H1 (cell line): Measurements from ENCODE around the gene KCNC4. TPM values are rescaled to one million over a fixed set of nuclear protein-coding genes. Genes with fewer than 3 reads are reported as not detected.

Experiments used
- CTCF ChIA-PET: fragments of 300-600 bp; sonication (Branson Sonifier 250); formaldehyde crosslinking; loops from one replicate; lab custom pipeline; 2021; ENCODE audit not compliant: partially characterized antibody; lab: Charles Lee
- POLR2A ChIA-PET: fragments of 300-600 bp; sonication (Branson Sonifier 250); formaldehyde crosslinking; loops from one replicate; lab custom pipeline; 2021; ENCODE audit warnings: inconsistent platforms; ENCODE audit not compliant: partially characterized antibody; lab: Charles Lee
- DNase-seq, 2 experiments: peaks; one replicate each; pipeline versions ENCODE4 v3.0.0 to v3.0.0-alpha.2; 2010 to 2022; ENCODE audit warnings: low spot score in 2 of 2, low read depth in 1 of 2, mixed read lengths in 1 of 2
- FAIRE-seq: peaks from 2 replicates; lab custom pipeline; 2011; peaks lifted over from hg19 to GRCh38; lab: Jason Lieb, UNC
- H2AFZ ChIP-seq: 2 replicates; pipeline ENCODE4 v1.8.1; 2012; ENCODE audit warnings: low read length, inconsistent platforms
- H2AK5ac ChIP-seq: 2 replicates; pipeline ENCODE4 v1.6.1; 2013; ENCODE audit warnings: low read depth, low read length
- H2BK120ac ChIP-seq: replicated peaks from 2 replicates; pipeline ENCODE3; 2013; ENCODE audit warnings: low read depth, low read length, inconsistent platforms
- H2BK12ac ChIP-seq: 2 replicates; pipeline ENCODE4 v1.6.1; 2013; ENCODE audit warnings: low read depth, low read length
- H2BK15ac ChIP-seq: 2 replicates; pipeline ENCODE4 v1.6.1; 2013; ENCODE audit warnings: low read length
- H2BK20ac ChIP-seq: 2 replicates; pipeline ENCODE4 v1.6.1; 2013; ENCODE audit warnings: low read length
- H2BK5ac ChIP-seq: 2 replicates; pipeline ENCODE4 v1.6.1; 2013; ENCODE audit warnings: low read depth, low read length
- H3K14ac ChIP-seq: 2 replicates; pipeline ENCODE4 v1.6.1; 2013; ENCODE audit warnings: inconsistent platforms; ENCODE audit not compliant: insufficient read length
- H3K18ac ChIP-seq: 2 replicates; pipeline ENCODE4 v1.6.1; 2013; ENCODE audit warnings: low read length; ENCODE audit errors: extremely low read depth
- H3K23ac ChIP-seq: 2 replicates; pipeline ENCODE4 v1.6.1; 2013; ENCODE audit warnings: inconsistent platforms; ENCODE audit not compliant: insufficient read length
- H3K23me2 ChIP-seq: 2 replicates; pipeline ENCODE4 v1.6.1; 2013; ENCODE audit warnings: low read depth, low read length
- H3K27ac ChIP-seq: 2 replicates; pipeline ENCODE4 v1.6.1; 2011; ENCODE audit warnings: low read depth, low read length, inconsistent platforms
- H3K27me3 ChIP-seq, 4 experiments: replicated peaks in 1 of 4; 1 replicate in 1 of 4; 2 replicates in 3 of 4; pipeline versions ENCODE4 v1.6.1 to v1.8.1; 2011 to 2013; ENCODE audit warnings: low read length in 3 of 4, mild to moderate bottlenecking in 3 of 4, inconsistent platforms in 2 of 4, mixed read lengths in 2 of 4, moderate library complexity in 1 of 4; ENCODE audit not compliant: control insufficient read depth in 3 of 4, insufficient read depth in 3 of 4; ENCODE audit errors: extremely low read depth in 1 of 4
- H3K36me3 ChIP-seq, 4 experiments: 2 replicates each; pipeline versions ENCODE4 v1.6.1 to v1.8.1; 2011 to 2013; ENCODE audit warnings: mild to moderate bottlenecking in 4 of 4, low read length in 3 of 4, moderate library complexity in 2 of 4, control low read depth in 1 of 4, inconsistent platforms in 1 of 4; ENCODE audit not compliant: insufficient read depth in 4 of 4, control insufficient read depth in 2 of 4
- H3K4ac ChIP-seq: replicated peaks from 2 replicates; pipeline ENCODE3; 2013; ENCODE audit warnings: low read length, low read depth, mixed read lengths, inconsistent platforms; ENCODE audit not compliant: insufficient read length
- H3K4me1 ChIP-seq, 4 experiments: replicated peaks in 1 of 4; 1 replicate in 1 of 4; 2 replicates in 3 of 4; pipeline versions ENCODE4 v1.6.1 to v1.8.1; 2011 to 2013; ENCODE audit warnings: low read length in 3 of 4, inconsistent platforms in 2 of 4, mixed read lengths in 1 of 4; ENCODE audit not compliant: insufficient read depth in 4 of 4, control insufficient read depth in 3 of 4
- H3K4me2 ChIP-seq, 2 experiments: 2 replicates each; pipeline versions ENCODE4 v1.6.1 to v1.8.1; 2011 to 2013; ENCODE audit warnings: low read depth in 2 of 2, low read length in 2 of 2, control low read depth in 1 of 2, inconsistent platforms in 1 of 2, mild to moderate bottlenecking in 1 of 2; ENCODE audit not compliant: insufficient read depth in 1 of 2
- H3K4me3 ChIP-seq, 4 experiments: fragments of 200-600, 300-600 bp in 1 of 4; sonication (generic), shearing (Covaris generic), sonication (Bioruptor Twin) in 1 of 4; 2 replicates each; pipeline versions ENCODE4 v1.5.1 to v1.8.1; 2011 to 2016; ENCODE audit warnings: low read length in 4 of 4, low read depth in 3 of 4, control low read depth in 2 of 4, inconsistent platforms in 2 of 4, mild to moderate bottlenecking in 2 of 4, mixed read lengths in 1 of 4, moderate library complexity in 1 of 4; ENCODE audit not compliant: insufficient read depth in 2 of 4; ENCODE audit errors: extremely low read depth in 1 of 4
- H3K56ac ChIP-seq: replicated peaks from 2 replicates; pipeline ENCODE3; 2013; ENCODE audit warnings: low read depth, mild to moderate bottlenecking, mixed read lengths, low read length, inconsistent platforms; ENCODE audit not compliant: insufficient read length
- H3K79me1 ChIP-seq: 2 replicates; pipeline ENCODE4 v1.6.1; 2013; ENCODE audit warnings: low read depth, low read length, control low read depth
- H3K79me2 ChIP-seq, 2 experiments: 2 replicates each; pipeline versions ENCODE4 v1.6.1 to v1.8.1; 2012 to 2013; ENCODE audit warnings: low read length in 2 of 2, mild to moderate bottlenecking in 2 of 2, inconsistent platforms in 1 of 2; ENCODE audit not compliant: insufficient read depth in 2 of 2, control insufficient read depth in 1 of 2
- H3K9ac ChIP-seq, 4 experiments: replicated peaks in 1 of 4; 1 replicate in 1 of 4; 2 replicates in 3 of 4; pipeline versions ENCODE4 v1.6.1 to v1.8.1; 2011 to 2013; ENCODE audit warnings: low read depth in 3 of 4, low read length in 3 of 4, control low read depth in 2 of 4, mild to moderate bottlenecking in 2 of 4, moderate library complexity in 2 of 4, inconsistent platforms in 1 of 4; ENCODE audit errors: extremely low read depth in 1 of 4
- H3K9me3 ChIP-seq, 2 experiments: 2 replicates each; pipeline versions ENCODE4 v1.6.1 to v1.8.1; 2012 to 2013; ENCODE audit warnings: mild to moderate bottlenecking in 2 of 2, moderate library complexity in 2 of 2, control low read depth in 1 of 2, inconsistent platforms in 1 of 2, low read depth in 1 of 2, low read length in 1 of 2, mixed read lengths in 1 of 2; ENCODE audit not compliant: insufficient read depth in 2 of 2
- H4K20me1 ChIP-seq, 2 experiments: replicated peaks in 1 of 2; 2 replicates each; pipeline versions ENCODE3 to v1.8.1; 2011 to 2013; ENCODE audit warnings: inconsistent platforms in 2 of 2, low read length in 2 of 2, mild to moderate bottlenecking in 1 of 2; ENCODE audit not compliant: insufficient read depth in 2 of 2, control insufficient read depth in 1 of 2
- H4K5ac ChIP-seq: 2 replicates; pipeline ENCODE4 v1.6.1; 2013; ENCODE audit warnings: low read length, low read depth, mixed read lengths, inconsistent platforms; ENCODE audit not compliant: insufficient read length
- H4K8ac ChIP-seq: 2 replicates; pipeline ENCODE4 v1.8.0; 2013; ENCODE audit warnings: mild to moderate bottlenecking, moderate library complexity, low read length, inconsistent platforms; ENCODE audit not compliant: insufficient read depth; ENCODE audit errors: extremely low read depth
- H4K91ac ChIP-seq: replicated peaks from 2 replicates; pipeline ENCODE3; 2013; ENCODE audit warnings: low read length, mixed read lengths, inconsistent platforms; ENCODE audit not compliant: insufficient read length
- E2F6 ChIP-seq: IDR thresholded peaks from 2 replicates; pipeline ENCODE4 v1.6.1; 2012; ENCODE audit warnings: inconsistent platforms
- TEAD4 ChIP-seq: IDR thresholded peaks from 2 replicates; pipeline ENCODE4 v1.6.1; 2012; ENCODE audit warnings: low read depth, low read length, inconsistent platforms, mixed read lengths
- WGBS, 2 experiments: shearing (Covaris generic) in 1 of 2; methylation state at CpG; one replicate each; pipeline versions ENCODE4 v1.1.6 to v1.1.7; 2013 to 2015; ENCODE audit warnings: low lambda C conversion rate in 2 of 2, mixed read lengths in 2 of 2, inconsistent platforms in 1 of 2, low coverage in 1 of 2, missing lambda C conversion rate in 1 of 2; ENCODE audit not compliant: insufficient replicate concordance in 2 of 2, insufficient coverage in 1 of 2, insufficient read length in 1 of 2; ENCODE audit errors: extremely low coverage in 1 of 2, missing lambda C conversion rate in 1 of 2; 5-methylcytosine and 5-hydroxymethylcytosine counted together
- polyA plus RNA-seq, 7 experiments: library from polyadenylated mRNA; depleted of rRNA in 3 of 7; stranded (reverse) in 5 of 7; unstranded in 2 of 7; fragments of >200 nt in 5 of 7; fragments of 200-250 nt in 2 of 7; gene quantifications; 1 replicate in 5 of 7; 2 replicates in 1 of 7; 4 replicates in 1 of 7; pipeline versions ENCODE4 v1.2.1 to v1.2.3, GENCODE V29; 2011 to 2013; ENCODE audit warnings: missing spikeins in 2 of 7, mixed read lengths in 2 of 7
- total RNA-seq: library from RNA; stranded (reverse); fragmentation: NEBNext Ultra II Directional; extraction: Animal tissue kit (Norgen Biotek cat#: 25700); gene quantifications from 2 replicates; pipeline ENCODE4 v1.2.1, GENCODE V29; 2021

Gene KCNC4
- total and polyA plus RNA-seq, 2 of the 8 experiments (the other 6 are each of a cell fraction or from before 2014, with no cell fraction given): 8.1 to 11.2 TPM

DNA sequence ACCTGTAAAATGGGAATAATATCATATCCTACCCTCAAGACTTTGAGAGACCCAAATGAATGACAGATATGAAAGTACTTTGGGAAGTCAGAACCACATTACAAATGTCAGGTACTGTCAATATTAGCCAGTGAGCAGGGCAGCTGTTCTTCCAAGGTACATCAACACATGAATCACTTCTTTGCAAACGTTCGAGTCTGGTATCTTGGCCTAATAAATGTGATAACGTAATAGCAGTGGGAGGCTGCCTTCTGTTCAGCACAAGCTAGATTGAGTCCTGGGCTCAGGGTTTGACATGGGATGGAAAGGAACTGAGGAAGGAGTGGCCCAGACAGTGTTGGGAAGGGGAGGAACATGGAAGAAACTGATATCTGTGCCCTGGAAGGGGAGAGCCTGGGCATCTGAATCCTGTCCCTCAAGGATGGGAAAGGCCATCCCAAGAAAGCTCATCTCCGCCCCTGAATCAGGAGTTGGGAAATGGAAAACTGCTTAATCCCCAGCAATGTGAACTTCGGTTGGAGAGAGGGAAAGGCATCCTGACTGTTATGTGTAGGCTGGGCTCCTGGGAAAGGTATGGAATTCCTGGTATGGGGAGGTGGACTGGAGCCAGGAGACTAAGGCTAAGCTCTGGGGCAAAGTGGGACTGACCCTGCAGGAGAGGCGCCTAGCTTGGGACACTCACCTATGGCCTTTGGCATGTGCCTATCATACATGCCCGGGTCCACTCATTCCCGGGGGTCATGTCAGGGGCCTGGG is 14.3 kb downstream of the KCNC4 start:
- FAIRE-seq: no peak
- Histone ChIP-seq H2BK12ac (no peak overlapping the region), H3K9ac (no peak overlapping the region), H2BK20ac (no peak overlapping the region), H2BK120ac (no peak overlapping the region), H2BK15ac (peak overlapping the region; percentile 37; the same call in 1 of the 2 replicates), H3K23ac (no peak overlapping the region), H3K4me1 (no peaks in the 10 kb centered on the region; a peak in 1 of 7 replicates), H3K4me3 (no peak overlapping the region), H3K27ac (no peak overlapping the region), H4K8ac (no peak overlapping the region), H3K4ac (no peak overlapping the region), H2BK5ac (no peak overlapping the region), H3K18ac (no peak overlapping the region), H2AK5ac (no peak overlapping the region), H3K36me3 (no peaks in the 10 kb centered on the region), H4K91ac (no peak overlapping the region), H3K4me2 (no peak overlapping the region), H3K56ac (no peak overlapping the region), H3K79me1 (no peaks in the 10 kb centered on the region; the same call in none of the 2 replicates), H4K20me1 (peaks cover 0 to 17% of the 10 kb centered on the region in 2 experiments), H2AFZ (no peak overlapping the region), H3K23me2 (no peaks in the 10 kb centered on the region), H3K14ac (no peak overlapping the region), H3K79me2 (no peaks in the 10 kb centered on the region), H4K5ac (no peak overlapping the region), H3K9me3 (no peaks in the 10 kb centered on the region), H3K27me3 (no peaks in the 10 kb centered on the region)
- no peak for DNase-seq
- CTCF ChIA-PET: interaction anchor here (0.6 to 3.4 kb wide), 9 partner anchors 12 to 235 kb away, joined by 3 to 19 read pairs (median 5); partner anchors contain the start of gene KCNC4
- POLR2A ChIA-PET: interaction anchor here (2.2 kb wide), 1 partner anchor 13 kb away, joined by 7 read pairs; no protein-coding TSS in a partner anchor
- WGBS, 2 experiments: 92% methylated on average over 8 of the region's 8 CpGs; no CpG with 5 or more reads in 1 of the 2 experiments
- no peak for TF ChIP-seq E2F6
- TF ChIP-seq TEAD4: 0 out of 2 replicates have a peak, but pooled peaks have one; percentile 20
